HG02798 (cell line): ENCODE data around the gene PRKCB.
A peak's percentile ranks its signal among the peaks of the same experiment; 100 is the strongest.

Experiments used
- ATAC-seq: cut with Tn5 transposase; IDR thresholded peaks from one replicate; pipeline ENCODE4 v1.9.1; 2021; ENCODE audit warnings: mild to moderate bottlenecking; ENCODE audit not compliant: unreplicated experiment, poor library complexity

Gene PRKCB

GRCh38 chr16:23835390-23836077 is at the start of gene PRKCB:
Gene PRKCB, plus strand, starts transcription at chr16:23835983.
- ATAC-seq = peak; percentile 84

GRCh38 chr16:23786964-23787561 is 48.7 kb upstream of the PRKCB start:
- ATAC-seq = no peak

GRCh38 chr16:23788685-23789084 is 47.1 kb upstream of the PRKCB start:
- no peak for ATAC-seq

GRCh38 chr16:23795378-23795777 is 40.4 kb upstream of the PRKCB start:
- ATAC-seq = no peak

GRCh38 chr16:23796941-23797340 is 38.8 kb upstream of the PRKCB start:
- ATAC-seq = no peak

GRCh38 chr16:23801378-23801777 is 34.4 kb upstream of the PRKCB start:
- no peak for ATAC-seq

GRCh38 chr16:23802776-23803175 is 33.0 kb upstream of the PRKCB start:
- no peak for ATAC-seq

- ATAC-seq = peak; percentile 68
Observed at GRCh38 chr16:23803591-23804123, 32.1 kb upstream of the PRKCB start.

- no peak for ATAC-seq
Observed at GRCh38 chr16:23807028-23807427, 28.8 kb upstream of the PRKCB start.

GRCh38 chr16:23821467-23821866 is 14.3 kb upstream of the PRKCB start:
- no peak for ATAC-seq

GRCh38 chr16:23821875-23822688 is 13.7 kb upstream of the PRKCB start:
- ATAC-seq = no peak

GRCh38 chr16:23823475-23824384 is 12.1 kb upstream of the PRKCB start:
- ATAC-seq = no peak

- ATAC-seq = no peak
Observed at GRCh38 chr16:23824909-23825308, 10.9 kb upstream of the PRKCB start.

- ATAC-seq = peak; percentile 39
Observed at GRCh38 chr16:23826528-23827045, 9.2 kb upstream of the PRKCB start.

GRCh38 chr16:23827057-23827456 is 8.7 kb upstream of the PRKCB start:
- ATAC-seq = no peak

GRCh38 chr16:23829454-23829853 is 6.3 kb upstream of the PRKCB start:
- ATAC-seq = no peak

GRCh38 chr16:23830276-23830675 is 5.5 kb upstream of the PRKCB start:
- ATAC-seq = no peak

- ATAC-seq = no peak
Observed at GRCh38 chr16:23832882-23833281, 2.9 kb upstream of the PRKCB start.

GRCh38 chr16:23833504-23833903 is 2.3 kb upstream of the PRKCB start:
- ATAC-seq = no peak
